ENCODE measurements around the gene KIAA0825. TPM values are rescaled to one million over a fixed set of nuclear protein-coding genes. Genes with fewer than 3 reads are reported as not detected.

Gene KIAA0825
- total RNA-seq, 2 experiments from 2014 or later = 1.2 to 1.3 TPM

DNA sequence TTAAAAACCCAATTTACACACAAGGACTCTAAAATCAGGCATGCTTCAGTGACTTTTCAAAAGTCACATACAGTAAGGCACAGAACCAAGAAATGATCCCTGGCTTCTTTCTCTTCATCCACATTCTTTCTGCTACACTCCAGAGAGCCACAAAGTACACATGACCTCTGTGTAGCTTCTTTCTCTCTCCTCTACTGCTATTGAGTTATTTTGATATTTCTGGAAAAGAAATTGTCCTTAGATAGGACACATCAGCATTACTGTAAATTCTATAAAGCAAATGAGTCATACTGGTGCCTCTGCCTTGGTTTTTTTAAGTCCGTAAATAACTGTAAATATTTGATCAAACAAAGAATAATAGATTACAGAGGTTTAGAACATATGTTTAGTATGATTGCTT, 96.3 kb downstream of the KIAA0825 start:
- POLR2A ChIA-PET = no interaction called here
- CTCF ChIA-PET = no interaction called here

DNA sequence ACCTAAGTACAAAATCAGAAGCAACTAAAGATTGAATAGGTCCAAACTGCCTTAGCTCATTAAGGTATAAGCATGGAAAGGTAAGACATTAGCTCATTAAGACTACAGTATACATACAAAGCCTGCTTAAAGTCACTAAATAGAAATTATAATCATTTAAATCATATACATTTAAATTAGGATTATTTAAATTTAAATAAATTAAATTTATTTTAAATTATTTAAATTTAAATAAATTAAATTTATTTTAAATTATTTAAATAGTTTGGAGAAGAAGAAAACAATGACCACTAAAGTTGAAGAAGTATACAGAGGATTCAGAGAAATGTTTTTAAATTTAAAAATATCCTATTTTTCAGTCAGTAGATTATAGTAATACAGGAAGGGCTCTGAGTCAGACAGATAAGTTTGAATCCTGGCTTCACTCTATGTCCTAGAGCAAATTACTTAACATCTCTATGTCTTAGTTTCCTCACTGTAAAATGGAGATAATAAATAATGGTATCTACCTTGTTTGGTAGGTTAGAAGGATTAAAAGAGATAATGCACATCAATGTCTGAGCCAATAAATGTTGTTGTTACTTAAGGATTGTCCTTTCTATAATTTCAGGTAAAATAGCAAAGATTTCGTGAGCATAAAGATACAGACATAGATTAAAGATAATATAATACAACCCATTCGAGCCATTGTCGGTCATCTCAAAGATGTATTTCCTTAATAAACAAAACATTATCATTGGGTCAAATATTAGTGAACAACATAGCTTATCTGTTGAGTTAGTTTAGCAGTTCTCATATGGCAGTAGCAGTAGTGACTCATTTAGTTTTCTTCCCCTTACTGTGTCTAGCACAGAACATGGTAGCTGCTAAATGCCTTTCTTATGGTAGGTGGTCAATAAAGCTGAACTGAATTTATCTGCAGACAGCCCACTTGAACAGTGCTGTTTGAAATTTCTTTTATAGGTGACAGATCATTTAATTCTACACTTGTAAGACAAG, 100.6 kb downstream of the KIAA0825 start:
- POLR2A ChIA-PET = no interaction called here
- CTCF ChIA-PET = no interaction called here

- ChIA-PET CTCF (no interaction called here), POLR2A (no interaction called here)
These were observed 102.3 kb downstream of the KIAA0825 start for GRCh38 chr5:94516148-94516547.

DNA sequence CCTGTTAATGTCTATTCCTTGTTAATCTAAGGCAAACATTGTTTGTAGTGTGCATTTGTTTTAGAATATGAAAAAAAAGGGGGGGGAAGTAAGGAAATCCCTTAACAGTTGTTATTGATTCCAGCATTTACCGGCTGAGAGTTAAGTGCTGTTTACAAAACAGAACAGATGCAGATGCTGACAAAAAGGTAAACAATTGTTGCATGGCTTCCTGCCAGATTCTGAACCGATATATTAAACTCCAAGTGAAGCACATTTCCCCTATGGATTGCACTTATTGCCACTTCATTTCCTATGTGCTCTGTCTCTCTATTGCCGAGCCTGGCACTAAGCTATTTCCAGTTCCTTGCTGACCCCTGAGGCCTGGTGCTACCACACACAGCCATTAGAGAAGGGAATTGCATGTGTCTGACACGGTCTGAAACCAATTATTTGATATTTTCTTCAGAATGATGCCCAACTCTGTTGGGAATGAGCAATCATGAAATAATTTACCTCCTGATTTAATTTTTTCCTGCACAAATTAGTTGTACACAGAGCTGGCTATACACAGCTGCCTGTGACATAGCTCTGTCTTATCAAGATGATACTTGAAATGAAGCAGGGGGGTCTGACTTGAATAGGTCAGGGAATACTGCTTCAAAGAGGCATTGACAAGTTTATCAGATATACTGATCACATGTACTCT, 109.8 kb downstream of the KIAA0825 start:
- CTCF ChIA-PET = interaction anchor here (1.4 kb wide), 1 partner anchor 229 kb away, joined by 3 read pairs; no protein-coding TSS in a partner anchor
- POLR2A ChIA-PET = no interaction called here

DNA sequence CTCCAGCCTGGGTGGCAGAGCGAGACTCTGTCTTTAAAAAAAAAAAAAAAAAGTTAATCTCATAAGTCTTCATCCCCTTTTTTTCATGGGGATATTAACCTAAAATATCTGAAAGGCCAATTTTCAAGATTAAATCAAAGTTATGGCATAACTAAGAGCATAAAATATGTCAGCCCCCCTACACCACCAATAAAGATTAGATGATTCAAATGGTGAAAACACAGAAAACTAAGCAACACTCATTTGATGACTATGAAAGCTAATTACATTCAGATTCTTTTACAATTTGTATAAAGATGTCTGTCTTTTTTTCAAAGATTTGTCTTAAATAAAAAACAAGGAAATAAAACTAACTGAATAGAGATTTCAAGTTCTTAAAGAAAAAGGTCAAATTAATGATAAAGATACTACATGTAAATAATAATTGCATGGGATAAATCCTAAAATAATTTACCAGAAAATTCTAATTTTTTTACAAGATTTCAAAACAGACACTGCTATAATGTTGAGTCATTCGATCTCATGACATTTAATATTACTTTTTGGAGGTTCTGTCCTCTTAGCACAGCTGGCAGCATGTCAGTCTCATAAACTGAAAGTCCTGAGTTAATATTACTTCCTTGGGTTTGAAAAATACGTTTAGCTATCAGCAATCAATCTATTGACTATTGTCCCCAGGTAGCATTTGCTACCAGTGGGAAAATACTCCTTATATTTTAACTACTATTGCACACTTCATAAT, 112.9 kb downstream of the KIAA0825 start:
- POLR2A ChIA-PET = no interaction called here

DNA sequence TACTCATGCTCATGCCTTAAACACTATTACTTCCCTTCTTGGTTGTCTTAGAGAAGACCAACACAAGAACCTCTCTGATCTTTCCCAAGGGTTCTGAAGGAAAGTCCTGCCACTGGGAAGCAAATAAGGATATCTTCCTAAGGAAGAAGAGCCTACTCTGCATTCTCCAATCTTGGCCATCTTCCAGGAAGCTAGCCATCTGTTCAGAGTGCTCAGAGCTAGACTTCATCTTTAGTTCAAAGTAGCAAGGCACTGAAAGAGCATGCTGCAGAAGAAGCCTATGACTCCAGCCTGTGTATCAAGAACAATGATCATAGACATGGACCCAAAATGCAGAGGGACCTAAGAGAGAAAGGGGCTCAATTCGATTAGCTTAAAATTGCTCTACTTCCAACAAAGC, 114.7 kb downstream of the KIAA0825 start:
- ChIA-PET POLR2A (no interaction called here), CTCF (no interaction called here)

More for the DNA sequence above, 112.9 kb downstream of the KIAA0825 start:
- CTCF ChIA-PET = no interaction called here

DNA sequence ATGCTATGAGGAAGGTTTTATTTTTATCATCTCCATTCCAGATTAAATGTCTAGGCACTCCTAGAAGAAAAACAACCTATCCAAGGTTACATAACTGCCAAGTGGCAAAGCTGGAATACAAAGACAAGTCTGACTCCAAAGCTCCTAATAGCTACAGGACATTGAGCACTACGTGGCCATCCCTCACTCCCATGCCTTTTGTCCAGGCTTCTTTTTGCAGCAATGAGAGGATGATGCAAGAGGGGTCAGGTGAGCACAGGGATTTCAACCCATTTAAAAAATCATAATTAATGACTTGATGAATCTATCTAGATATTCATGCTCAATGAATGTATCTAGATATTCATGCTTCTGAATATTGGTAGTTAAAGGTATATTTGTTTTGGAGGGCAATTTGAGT, 117.0 kb downstream of the KIAA0825 start:
- POLR2A ChIA-PET = no interaction called here
- CTCF ChIA-PET = no interaction called here

DNA sequence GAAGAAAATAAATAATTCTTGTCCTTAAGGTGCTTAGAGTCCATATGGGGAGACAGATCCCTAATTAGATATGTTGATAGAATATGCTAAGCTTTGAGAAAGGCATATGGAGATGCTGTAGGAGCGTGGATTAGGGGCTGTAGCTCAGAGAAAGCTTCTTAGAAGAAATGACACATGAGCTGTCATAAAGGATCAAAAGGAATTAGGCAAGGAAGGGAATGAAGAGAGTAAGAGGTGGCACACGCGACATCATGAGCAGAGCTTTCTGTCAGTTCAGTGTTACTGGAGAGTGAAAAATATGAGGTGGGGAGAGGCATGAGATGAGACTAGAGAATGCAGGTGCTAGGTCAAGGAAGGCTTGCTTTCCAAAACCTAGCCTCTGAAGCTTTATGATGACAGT, 118.6 kb downstream of the KIAA0825 start:
- ChIA-PET CTCF (no interaction called here), POLR2A (no interaction called here)

- POLR2A ChIA-PET = no interaction called here
- CTCF ChIA-PET = interaction anchor here (0.7 kb wide), 1 partner anchor 11 kb away, joined by 3 read pairs; no protein-coding TSS in a partner anchor
These were observed 120.2 kb downstream of the KIAA0825 start for GRCh38 chr5:94498199-94498598.

DNA sequence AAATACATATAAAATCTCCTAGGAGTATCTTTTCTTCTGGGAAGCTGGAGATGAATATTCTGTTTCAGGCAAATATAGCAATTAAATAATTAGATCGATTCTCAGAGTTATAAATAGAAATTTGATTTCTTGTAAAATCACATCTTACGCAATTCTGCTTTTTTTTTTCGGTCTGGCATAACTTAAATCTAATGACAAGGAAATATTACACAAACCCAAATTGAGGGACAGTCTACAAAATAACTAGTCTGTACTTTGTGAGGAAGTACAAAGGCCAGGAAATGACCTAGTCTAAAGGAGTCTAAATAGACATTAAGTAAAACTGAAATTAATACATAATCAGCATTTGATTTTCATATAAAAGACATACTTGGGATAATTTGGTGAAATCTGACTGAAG, 133.3 kb downstream of the KIAA0825 start:
- POLR2A ChIA-PET = no interaction called here
- CTCF ChIA-PET = no interaction called here

- ChIA-PET POLR2A (no interaction called here), CTCF (no interaction called here)
These were observed 137.3 kb downstream of the KIAA0825 start for GRCh38 chr5:94481059-94481458.

DNA sequence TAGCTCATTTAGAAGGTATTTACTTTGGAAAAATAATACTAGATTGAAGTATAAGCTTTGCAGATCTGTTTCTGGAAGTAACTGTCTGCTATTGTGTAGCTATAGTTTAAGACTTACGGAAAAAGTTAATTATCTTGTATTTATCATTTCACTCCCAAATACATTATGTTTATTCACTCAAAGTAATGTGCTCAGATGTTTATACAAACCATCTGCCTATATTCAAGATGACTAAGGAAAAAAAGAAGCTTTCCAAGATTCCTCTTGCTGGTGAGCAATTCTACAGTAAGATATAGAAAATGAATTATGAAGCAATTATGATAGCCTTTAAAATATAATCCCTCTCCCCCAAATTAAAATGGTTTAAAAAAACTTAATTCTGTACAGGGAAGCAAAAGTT, 137.9 kb downstream of the KIAA0825 start:
- POLR2A ChIA-PET = no interaction called here
- CTCF ChIA-PET = no interaction called here

GRCh38 chr5:94473936-94474335, 144.5 kb downstream of the KIAA0825 start:
- CTCF ChIA-PET = no interaction called here
- POLR2A ChIA-PET = no interaction called here

DNA sequence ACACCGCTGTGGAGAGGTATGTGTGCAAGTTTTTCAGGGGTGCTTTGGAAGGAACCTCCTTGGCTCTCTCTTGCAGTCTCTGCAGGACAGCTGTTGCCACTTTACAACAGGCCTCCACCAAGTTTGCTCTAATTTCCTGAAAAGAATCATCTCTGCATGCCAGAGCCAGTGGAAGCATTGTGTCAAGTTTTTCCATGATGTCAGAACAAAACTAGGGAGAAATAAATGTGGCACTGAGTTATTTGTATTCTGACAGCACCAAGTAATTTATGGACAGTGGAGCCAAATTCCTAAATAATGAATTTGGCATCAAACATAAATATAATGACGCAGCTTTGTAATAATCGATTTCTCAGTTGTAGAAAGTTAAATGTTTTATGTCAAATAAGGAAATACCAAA, 146.9 kb downstream of the KIAA0825 start:
- ChIA-PET CTCF (no interaction called here), POLR2A (no interaction called here)

- ChIA-PET CTCF (no interaction called here), POLR2A (interaction anchor here (0.6 kb wide), 1 partner anchor 62 kb away, joined by 5 read pairs; no protein-coding TSS in a partner anchor)
These were observed 147.6 kb downstream of the KIAA0825 start for GRCh38 chr5:94470802-94471201.

- ChIA-PET CTCF (no interaction called here), POLR2A (no interaction called here)
These were observed 148.5 kb downstream of the KIAA0825 start for GRCh38 chr5:94469894-94470329.

GRCh38 chr5:94467954-94468930, 150.2 kb downstream of the KIAA0825 start:
- ChIA-PET POLR2A (no interaction called here), CTCF (no interaction called here)

DNA sequence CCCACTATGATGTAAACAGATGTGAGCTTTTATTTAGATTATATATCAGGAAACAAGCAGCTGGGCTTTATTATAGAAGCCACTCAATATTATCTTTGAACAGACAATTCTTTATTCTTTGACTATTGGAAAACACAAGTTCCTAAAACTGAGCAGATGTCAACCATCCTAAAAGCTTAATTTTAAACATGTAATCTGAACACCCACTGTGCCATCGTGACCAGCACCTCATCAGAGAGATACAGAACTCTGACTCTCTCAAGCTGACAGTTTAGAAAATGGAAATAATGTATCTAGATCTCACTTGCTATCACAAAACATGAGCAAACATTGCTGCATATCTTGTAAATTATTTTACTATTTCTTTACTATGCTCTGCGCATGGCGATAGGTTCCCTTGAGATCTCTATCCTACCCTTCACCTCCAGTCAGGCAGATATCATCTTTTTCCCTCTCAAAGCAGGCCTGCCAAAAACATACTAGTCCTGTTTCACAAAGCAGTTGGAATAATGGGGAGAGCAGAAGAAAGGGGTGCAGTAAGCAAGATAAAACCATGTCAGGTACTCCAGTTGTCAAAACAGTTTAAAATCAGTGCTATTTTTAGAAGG, 151.0 kb downstream of the KIAA0825 start:
- ChIA-PET CTCF (no interaction called here), POLR2A (no interaction called here)

DNA sequence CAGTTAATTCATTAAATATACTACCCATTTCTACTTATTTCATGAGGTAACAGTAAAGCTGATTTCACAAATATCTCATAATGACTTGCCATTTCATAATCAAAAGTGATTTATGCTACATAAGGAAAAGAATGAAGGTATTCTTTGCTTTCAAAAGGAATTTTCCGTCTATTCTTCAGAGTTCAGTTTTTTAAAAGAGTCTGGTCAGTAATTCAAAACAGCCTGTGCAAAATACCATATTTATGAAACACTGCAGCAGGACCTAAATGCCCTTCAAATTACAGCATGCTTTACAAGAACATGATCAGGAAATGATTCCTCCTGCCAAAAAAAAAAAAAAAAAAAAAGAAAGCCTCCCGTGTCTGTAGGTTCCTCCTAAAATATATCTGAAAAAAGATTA, 154.7 kb downstream of the KIAA0825 start:
- POLR2A ChIA-PET = no interaction called here
- CTCF ChIA-PET = no interaction called here

Measured in activated CD8-positive, alpha-beta memory T cell treated with anti-CD3 and anti-CD28 coated beads for 36 hours (primary cell).